ENCODE results near the gene ZNF608. TPM values are rescaled to one million over a fixed set of nuclear protein-coding genes. Genes with fewer than 3 reads are reported as not detected.

ZNF608 gene
- total RNA-seq, 2 experiments from 2014 or later = 22.6 to 58.8 TPM

DNA sequence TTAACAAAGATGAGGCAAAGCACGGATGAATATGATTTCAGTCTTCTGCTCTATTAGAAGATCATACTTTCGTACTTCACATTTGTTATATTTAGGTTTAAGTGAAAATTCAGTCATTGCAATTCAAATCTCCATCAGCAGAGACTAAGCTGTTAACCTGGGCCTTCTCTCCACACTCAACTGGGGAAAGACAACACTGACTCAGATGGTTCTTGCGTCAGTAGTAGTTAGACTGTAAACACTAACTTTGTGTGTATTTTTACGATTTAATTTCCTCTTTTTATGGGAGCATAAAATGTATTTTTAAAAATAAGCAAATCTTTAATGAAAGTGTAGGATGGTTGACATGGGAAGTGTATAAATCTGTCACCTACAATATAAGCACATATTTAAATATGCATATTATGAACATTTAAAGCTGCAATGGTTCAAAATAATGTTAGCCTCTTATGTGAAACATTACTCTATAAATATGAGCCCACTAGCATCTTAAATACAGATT is 42.7 kb upstream of the ZNF608 start:
- intact Hi-C loops (cut with micrococcal nuclease; ENCODE audit: unreplicated experiment) = no loop called here
- H3K79me2 ChIP-seq (ENCODE audit: insufficient read depth, low read depth, low read length) = no peaks in the 10 kb centered on the region
- H2AFZ ChIP-seq (ENCODE audit: low read length) = peak overlapping the region; percentile 55; the same call in 1 of the 2 replicates
- H3K9me3 ChIP-seq (ENCODE audit: low read length) = no peaks in the 10 kb centered on the region
- no peak for TF ChIP-seq EZH2phosphoT487 (IDR thresholded peaks at IDR 0.05; ENCODE audit: borderline replicate concordance, low read depth, low read length)
- TF ChIP-seq, protein P1, sequence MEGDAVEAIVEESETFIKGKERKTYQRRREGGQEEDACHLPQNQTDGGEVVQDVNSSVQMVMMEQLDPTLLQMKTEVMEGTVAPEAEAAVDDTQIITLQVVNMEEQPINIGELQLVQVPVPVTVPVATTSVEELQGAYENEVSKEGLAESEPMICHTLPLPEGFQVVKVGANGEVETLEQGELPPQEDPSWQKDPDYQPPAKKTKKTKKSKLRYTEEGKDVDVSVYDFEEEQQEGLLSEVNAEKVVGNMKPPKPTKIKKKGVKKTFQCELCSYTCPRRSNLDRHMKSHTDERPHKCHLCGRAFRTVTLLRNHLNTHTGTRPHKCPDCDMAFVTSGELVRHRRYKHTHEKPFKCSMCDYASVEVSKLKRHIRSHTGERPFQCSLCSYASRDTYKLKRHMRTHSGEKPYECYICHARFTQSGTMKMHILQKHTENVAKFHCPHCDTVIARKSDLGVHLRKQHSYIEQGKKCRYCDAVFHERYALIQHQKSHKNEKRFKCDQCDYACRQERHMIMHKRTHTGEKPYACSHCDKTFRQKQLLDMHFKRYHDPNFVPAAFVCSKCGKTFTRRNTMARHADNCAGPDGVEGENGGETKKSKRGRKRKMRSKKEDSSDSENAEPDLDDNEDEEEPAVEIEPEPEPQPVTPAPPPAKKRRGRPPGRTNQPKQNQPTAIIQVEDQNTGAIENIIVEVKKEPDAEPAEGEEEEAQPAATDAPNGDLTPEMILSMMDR (conservative IDR thresholded peaks at IDR 0.05; ENCODE audit: low read length) = no peak
- H3K4me1 ChIP-seq (ENCODE audit: insufficient read depth, low read length, poor library complexity, severe bottlenecking) = no peaks in the 10 kb centered on the region
- no TSS peak for BruUV-seq (replicated peaks)
- H4K20me1 ChIP-seq (ENCODE audit: insufficient read depth, low read length) = no peaks in the 10 kb centered on the region
- ChIA-PET CTCF (ENCODE audit: unreplicated experiment) (no interaction called here), POLR2A (interaction anchor here (1.6 kb wide), 1 partner anchor 9 kb away, joined by 4 read pairs; no protein-coding TSS in a partner anchor)
- DNase-seq (ENCODE audit: low spot score) = no peak
- H3K4me2 ChIP-seq (ENCODE audit: low read length) = no peak overlapping the region
- H3K36me3 ChIP-seq (ENCODE audit: insufficient read depth, low read length) = no peaks in the 10 kb centered on the region
- no peak overlapping the region for H3K27ac ChIP-seq (ENCODE audit: low read depth, low read length, poor library complexity, severe bottlenecking)
- no peaks in the 10 kb centered on the region for H3K9me2 ChIP-seq (ENCODE audit: insufficient read depth, low read length)
- no peak overlapping the region for H3K4me3 ChIP-seq (ENCODE audit: low read depth, low read length, poor library complexity, severe bottlenecking)

DNA sequence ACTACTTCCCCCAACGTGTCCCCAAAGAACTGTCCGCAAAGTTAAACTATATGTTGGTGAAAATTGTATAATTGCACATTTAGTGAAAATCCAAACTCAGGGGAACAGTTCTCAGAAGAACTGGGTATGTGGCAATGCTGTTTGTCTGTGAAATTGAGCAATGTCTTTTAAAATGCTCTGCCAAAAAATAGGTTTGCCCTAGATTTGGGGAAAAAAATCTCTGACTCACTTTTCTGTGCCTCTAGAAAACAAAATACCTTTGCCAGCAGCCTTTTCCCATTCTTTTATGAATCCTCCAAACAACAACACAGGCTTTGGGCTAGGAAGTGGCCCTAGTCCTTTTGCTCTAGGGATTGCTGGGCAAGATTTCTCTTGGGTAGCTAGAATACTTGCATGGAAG is 37.4 kb upstream of the ZNF608 start:
- Histone ChIP-seq H3K9me3 (ENCODE audit: low read length) (no peaks in the 10 kb centered on the region), H3K4me2 (ENCODE audit: low read length) (no peak overlapping the region), H3K4me1 (ENCODE audit: insufficient read depth, low read length, poor library complexity, severe bottlenecking) (no peaks in the 10 kb centered on the region), H3K4me3 (ENCODE audit: low read depth, low read length, poor library complexity, severe bottlenecking) (no peak overlapping the region), H2AFZ (ENCODE audit: low read length) (no peak overlapping the region), H3K9me2 (ENCODE audit: insufficient read depth, low read length) (no peaks in the 10 kb centered on the region), H3K79me2 (ENCODE audit: insufficient read depth, low read depth, low read length) (no peaks in the 10 kb centered on the region), H3K27ac (ENCODE audit: low read depth, low read length, poor library complexity, severe bottlenecking) (no peak overlapping the region), H4K20me1 (ENCODE audit: insufficient read depth, low read length) (no peaks in the 10 kb centered on the region), H3K36me3 (ENCODE audit: insufficient read depth, low read length) (no peaks in the 10 kb centered on the region)
- POLR2A ChIA-PET = interaction anchor here (1.6 kb wide), 2 partner anchors 10 kb away, joined by 4 to 5 read pairs; no protein-coding TSS in a partner anchor
- CTCF ChIA-PET (ENCODE audit: unreplicated experiment) = no interaction called here
- BruUV-seq (replicated peaks) = no TSS peak
- DNase-seq (ENCODE audit: low spot score) = no peak
- TF ChIP-seq EZH2phosphoT487 (IDR thresholded peaks at IDR 0.05; ENCODE audit: borderline replicate concordance, low read depth, low read length) = no peak
- intact Hi-C loops (cut with micrococcal nuclease; ENCODE audit: unreplicated experiment) = no loop called here

DNA sequence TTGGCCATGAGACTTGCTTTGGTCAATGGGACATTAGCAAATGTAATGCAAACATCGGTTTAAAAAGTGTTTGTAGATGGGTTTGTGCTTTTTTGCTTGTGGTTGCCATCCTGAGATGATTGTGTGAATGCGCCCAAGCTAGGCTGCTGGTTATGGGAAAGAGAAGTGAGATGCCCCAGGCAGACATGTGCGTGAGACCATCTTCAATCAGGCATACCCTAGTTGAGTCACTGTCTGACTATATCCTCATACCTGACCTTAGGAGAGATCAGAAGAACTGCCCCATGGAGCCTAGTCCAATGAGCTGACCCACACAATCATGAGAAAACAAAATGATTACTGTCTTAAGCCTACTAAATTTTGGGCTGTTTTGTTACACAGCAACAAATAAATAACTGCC is 36.8 kb upstream of the ZNF608 start:
- ChIA-PET POLR2A (no interaction called here), CTCF (ENCODE audit: unreplicated experiment) (no interaction called here)
- Histone ChIP-seq H3K4me3 (ENCODE audit: low read depth, low read length, poor library complexity, severe bottlenecking) (no peak overlapping the region), H3K79me2 (ENCODE audit: insufficient read depth, low read depth, low read length) (no peaks in the 10 kb centered on the region), H2AFZ (ENCODE audit: low read length) (no peak overlapping the region), H3K4me2 (ENCODE audit: low read length) (no peak overlapping the region), H3K9me3 (ENCODE audit: low read length) (no peaks in the 10 kb centered on the region), H4K20me1 (ENCODE audit: insufficient read depth, low read length) (no peaks in the 10 kb centered on the region), H3K4me1 (ENCODE audit: insufficient read depth, low read length, poor library complexity, severe bottlenecking) (no peaks in the 10 kb centered on the region), H3K9me2 (ENCODE audit: insufficient read depth, low read length) (no peaks in the 10 kb centered on the region), H3K27ac (ENCODE audit: low read depth, low read length, poor library complexity, severe bottlenecking) (no peak overlapping the region), H3K36me3 (ENCODE audit: insufficient read depth, low read length) (no peaks in the 10 kb centered on the region)
- TF ChIP-seq EZH2phosphoT487 (IDR thresholded peaks at IDR 0.05; ENCODE audit: borderline replicate concordance, low read depth, low read length) = no peak
- TF ChIP-seq, protein P1 (conservative IDR thresholded peaks at IDR 0.05; ENCODE audit: low read length) = no peak
- BruUV-seq (replicated peaks) = no TSS peak
- intact Hi-C loops (cut with micrococcal nuclease; ENCODE audit: unreplicated experiment) = no loop called here
- no peak for DNase-seq (ENCODE audit: low spot score)
